Esophagus squamous epithelium (tissue), 4 donors: ENCODE data around the gene WNT4.

ENCODE experiments used
- CTCF ChIP-seq, 6 experiments: fragments of 450-650 bp in 4 of 6; fragments of 200-600 bp in 2 of 6; sonication (generic) in 2 of 6; IDR thresholded peaks; one replicate each; pipeline ENCODE4 v1.5.1; 2016 to 2019; ENCODE audit warnings: antibody characterized with exemption in 6 of 6, mild to moderate bottlenecking in 4 of 6, moderate library complexity in 4 of 6
- POLR2A ChIP-seq, 4 donors: fragments of 450-650 bp; IDR thresholded peaks; one replicate each; pipeline ENCODE4 v1.6.1; 2017; ENCODE audit warnings: antibody characterized with exemption in 4 of 4, mild to moderate bottlenecking in 4 of 4, moderate library complexity in 3 of 4

- no peak for TF ChIP-seq CTCF (IDR thresholded peaks at IDR 0.05)
- TF ChIP-seq POLR2A (IDR thresholded peaks at IDR 0.05), result no peak
Observed at GRCh38 chr1:22166439-22166838, 23.5 kb upstream of the WNT4 start.
